Sigmoid colon (tissue), 7 donors: ENCODE measurements around the gene MYL11. TPM values are rescaled to one million over a fixed set of nuclear protein-coding genes. Genes with fewer than 3 reads are reported as not detected.
"Not testable (repeated sequence)": the region's sequence is repeated elsewhere in the genome, so short reads cannot be mapped to it uniquely, and the experiment has no call there.

Source experiments
- DNase-seq: peaks from one replicate; pipeline ENCODE4 v3.0.0-alpha.2; 2019
- H3K27ac ChIP-seq, 4 donors: fragments of 200-600 bp; sonication (generic); one replicate each; pipeline ENCODE4 v1.5.1; 2016 to 2019; ENCODE audit warnings: mild to moderate bottlenecking in 1 of 4
- H3K27me3 ChIP-seq, 3 donors: fragments of 200-600 bp; sonication (generic); one replicate each; pipeline ENCODE4 v1.5.1; 2019; ENCODE audit warnings: mild to moderate bottlenecking in 1 of 3
- H3K36me3 ChIP-seq, 4 donors: fragments of 200-600 bp; sonication (generic); one replicate each; pipeline ENCODE4 v1.5.1; 2016 to 2019
- H3K4me1 ChIP-seq, 4 donors: fragments of 200-600 bp; sonication (generic); one replicate each; pipeline ENCODE4 v1.5.1; 2017 to 2019
- H3K4me3 ChIP-seq, 4 donors: fragments of 200-600 bp; sonication (generic); one replicate each; pipeline ENCODE4 v1.5.1; 2017 to 2019; ENCODE audit warnings: mild to moderate bottlenecking in 2 of 4, moderate library complexity in 1 of 4
- H3K9me3 ChIP-seq, 4 donors: fragments of 200-600 bp in 3 of 4; sonication (generic) in 3 of 4; one replicate each; pipeline versions ENCODE4 v1.5.1 to v1.6.1; 2013 to 2019
- CTCF ChIP-seq, 4 experiments: fragments of 450-650 bp in 3 of 4; fragments of 200-600 bp in 1 of 4; IDR thresholded peaks; one replicate each; pipeline ENCODE4 v1.5.1; 2016 to 2019; ENCODE audit warnings: antibody characterized with exemption in 4 of 4, mild to moderate bottlenecking in 3 of 4, moderate library complexity in 2 of 4
- EP300 ChIP-seq, 4 donors: sonication (generic); formaldehyde crosslinking; IDR thresholded peaks; one replicate each; pipeline ENCODE4 v1.6.1; 2017; ENCODE audit warnings: antibody characterized with exemption in 4 of 4
- POLR2A ChIP-seq, 2 donors: fragments of 450-650 bp; IDR thresholded peaks; one replicate each; pipeline ENCODE4 v1.6.1; 2016; ENCODE audit warnings: antibody characterized with exemption in 2 of 2, mild to moderate bottlenecking in 2 of 2, moderate library complexity in 2 of 2
- POLR2AphosphoS5 ChIP-seq, 4 donors: sonication (generic); formaldehyde crosslinking; IDR thresholded peaks; one replicate each; pipeline ENCODE4 v1.6.1; 2017; ENCODE audit warnings: antibody characterized with exemption in 4 of 4
- WGBS, 2 donors: extraction: QIAGEN DNeasy Blood & Tissue Kit; methylation state at CpG; one replicate each; pipeline ENCODE4 v1.1.7; 2013; 5-methylcytosine and 5-hydroxymethylcytosine counted together
- intact Hi-C: fragments of 100-400 bp; cut with DNase I; formaldehyde crosslinking; loops from one replicate; pipeline ENCODE4 v1.15.1; 2023
- polyA plus RNA-seq, 3 donors: library from polyadenylated mRNA; stranded (reverse); fragments of 200-250 nt; gene quantifications; one replicate each; pipeline ENCODE4 v1.2.3, GENCODE V29; 2013
- total RNA-seq, 4 donors: library from RNA; depleted of rRNA; stranded (reverse); fragments of >200 nt; gene quantifications; one replicate each; pipeline ENCODE4 v1.1.0, GENCODE V29; 2016
- donor health status: healthy with polysubstance abuse.
- donor health status: Bipolar disorder and iron deficiency.
- donor health status: healthy.

MYL11 gene
- not detected for total RNA-seq
- not detected for polyA plus RNA-seq

DNA sequence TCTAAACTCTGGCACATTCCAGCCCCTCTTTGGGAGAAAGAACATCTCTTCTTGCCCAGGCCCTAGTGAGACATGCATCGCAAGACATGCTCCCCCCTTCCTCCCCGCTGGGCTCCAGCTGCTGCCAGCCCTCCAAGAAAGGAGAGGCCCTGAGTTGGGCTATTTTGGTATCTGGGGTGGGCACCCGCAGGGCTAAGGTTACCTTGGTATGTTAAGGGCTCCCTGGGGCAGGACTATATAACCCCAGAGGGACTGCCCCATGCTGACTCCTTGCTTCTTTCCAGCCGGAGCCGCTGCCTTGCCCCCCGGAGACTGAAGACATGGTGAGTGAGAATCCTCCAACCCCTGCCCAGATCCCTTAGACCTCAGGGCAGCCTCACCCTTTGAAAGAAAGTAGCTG, at the start of gene MYL11:
Gene MYL11, plus strand, starts transcription at position 265 of the 400 bp plus-strand sequence. Its CDS starts 56 bp downstream, at position 321.
- intact Hi-C loops = loop anchor here (5.0 to 10.0 kb wide), 2 partner anchors 33 to 280 kb away; partner anchors contain the start of genes TBX6, YPEL3 and ZNF771
- Histone ChIP-seq H3K9me3 (no peaks in the 10 kb centered on the region), H3K27ac (peak within 1 kb of the TSS in 2 of 4 donors; percentile 19 to 98), H3K27me3 (no peaks in the 10 kb centered on the region), H3K4me3 (no peak within 1 kb of the TSS), H3K36me3 (no peaks in the 10 kb centered on the region), H3K4me1 (peaks cover 0 to 28% (median 24%) of the 10 kb centered on the region in 4 donors)
- TF ChIP-seq EP300 (IDR thresholded peaks at IDR 0.05) = no peak
- TF ChIP-seq POLR2AphosphoS5 (IDR thresholded peaks at IDR 0.05) = no peak
- no peak for TF ChIP-seq CTCF (IDR thresholded peaks at IDR 0.05)
- TF ChIP-seq POLR2A (IDR thresholded peaks at IDR 0.05) = no peak
- WGBS, 2 donors = 94 to 95% methylated on average over 6 of the region's 6 CpGs
- DNase-seq = no peak

GRCh38 chr16:30334473-30334989, 40.1 kb upstream of the MYL11 start:
- peak overlapping the region; percentile 69 to 98 (median 72) for H3K4me3 ChIP-seq
- H3K9me3 ChIP-seq, intact Hi-C loops, H3K36me3 ChIP-seq, H3K4me1 ChIP-seq, H3K27me3 ChIP-seq: not testable (repeated sequence)
- peak overlapping the region; percentile 94 to 99 (median 96) for H3K27ac ChIP-seq
- WGBS, 2 donors = 0% methylated on average over 28 of the region's 33 CpGs
- peak; percentile 90 for DNase-seq

DNA sequence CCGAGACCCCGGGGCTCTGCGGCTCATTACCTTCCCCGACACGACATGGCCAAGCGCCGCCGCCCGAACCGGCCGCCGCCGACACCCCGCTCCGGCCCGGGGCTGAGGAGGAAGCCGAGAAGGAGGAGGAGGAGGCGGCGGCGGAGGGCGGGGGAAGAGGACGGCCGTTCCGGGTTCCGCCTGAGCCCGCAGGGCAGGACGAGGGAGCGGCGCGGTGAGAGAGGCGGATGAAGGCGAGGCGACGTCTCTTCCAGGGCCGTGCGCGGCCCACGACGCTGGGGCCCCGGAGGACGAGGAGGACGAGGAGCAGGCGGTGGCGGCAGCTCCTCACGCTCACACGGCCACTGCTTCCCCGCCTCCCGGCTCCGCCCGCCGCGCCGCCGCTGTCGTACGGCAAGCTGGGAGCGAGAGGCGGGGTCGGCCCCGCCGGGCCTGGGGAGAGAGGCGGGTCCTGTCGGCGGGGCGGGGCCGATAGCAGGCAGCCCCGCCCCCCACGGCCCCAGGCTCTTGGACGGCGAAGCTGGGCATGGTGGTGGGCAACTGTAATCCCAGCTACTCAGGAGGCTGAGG, 39.5 kb upstream of the MYL11 start:
- H3K36me3 ChIP-seq, H3K9me3 ChIP-seq, H3K27me3 ChIP-seq, H3K4me1 ChIP-seq: not testable (repeated sequence)
- intact Hi-C loops = loop anchor here (1.0 to 5.0 kb wide), 2 partner anchors 17 to 72 kb away; partner anchors contain the start of gene ZNF771
- Histone ChIP-seq H3K4me3 (peak overlapping the region; percentile 69 to 98 (median 72)), H3K27ac (peak overlapping the region; percentile 94 to 99 (median 96))
- DNase-seq = peak; percentile 92
- WGBS, 2 donors = 0% methylated on average over 70 of the region's 70 CpGs
- TF ChIP-seq POLR2A (IDR thresholded peaks at IDR 0.05) = peak; percentile 63 to 73
- peak; percentile 43 to 83 (median 82) for TF ChIP-seq POLR2AphosphoS5 (IDR thresholded peaks at IDR 0.05)

GRCh38 chr16:30335598-30336474, 38.8 kb upstream of the MYL11 start:
- TF ChIP-seq POLR2A (IDR thresholded peaks at IDR 0.05) (no peak), POLR2AphosphoS5 (IDR thresholded peaks at IDR 0.05) (no peak), CTCF (IDR thresholded peaks at IDR 0.05) (no peak), EP300 (IDR thresholded peaks at IDR 0.05) (no peak)
- 32 to 39% methylated on average over 17 of the region's 17 CpGs for WGBS, 2 donors
- intact Hi-C loops = loop anchor here (1.0 to 5.0 kb wide), 2 partner anchors 16 to 71 kb away; partner anchors contain the start of gene ZNF771
- DNase-seq = peak; percentile 70
- Histone ChIP-seq H3K27ac (peak overlapping the region; percentile 94 to 99 (median 96)), H3K27me3 (no peaks in the 10 kb centered on the region), H3K4me3 (peak overlapping the region; percentile 69 to 98 (median 72)), H3K36me3 (no peaks in the 10 kb centered on the region), H3K9me3 (no peaks in the 10 kb centered on the region), H3K4me1 (peaks cover 0 to 7% (median 6%) of the 10 kb centered on the region in 4 donors)

DNA sequence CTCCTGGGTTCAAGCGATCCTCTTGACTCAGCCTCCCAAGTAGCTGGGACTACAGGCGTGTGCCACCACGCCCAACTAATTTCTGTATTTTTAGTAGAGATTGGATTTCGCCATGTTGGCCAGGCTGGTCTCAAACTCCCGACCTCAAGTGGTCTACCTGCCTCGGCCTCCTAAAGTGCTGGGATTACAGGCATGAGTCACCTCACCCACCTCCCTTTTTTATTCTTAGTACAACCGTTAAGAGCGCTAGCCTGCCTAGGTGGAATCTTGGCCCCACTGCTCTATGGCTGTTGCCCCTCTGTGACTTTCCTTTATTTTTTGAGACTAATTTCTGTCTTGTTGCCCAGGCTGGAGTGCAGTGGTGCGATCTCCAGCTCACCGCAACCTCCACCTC, 36.6 kb upstream of the MYL11 start:
- H3K4me3 ChIP-seq, H3K4me1 ChIP-seq, H3K36me3 ChIP-seq, H3K27me3 ChIP-seq, DNase-seq, H3K27ac ChIP-seq, H3K9me3 ChIP-seq: not testable (repeated sequence)
- intact Hi-C loops = loop anchor here (5.0 kb wide), 1 partner anchor 69 kb away; the partner anchor contains the start of gene ZNF771
- 95 to 96% methylated on average over 10 of the region's 10 CpGs for WGBS, 2 donors

DNA sequence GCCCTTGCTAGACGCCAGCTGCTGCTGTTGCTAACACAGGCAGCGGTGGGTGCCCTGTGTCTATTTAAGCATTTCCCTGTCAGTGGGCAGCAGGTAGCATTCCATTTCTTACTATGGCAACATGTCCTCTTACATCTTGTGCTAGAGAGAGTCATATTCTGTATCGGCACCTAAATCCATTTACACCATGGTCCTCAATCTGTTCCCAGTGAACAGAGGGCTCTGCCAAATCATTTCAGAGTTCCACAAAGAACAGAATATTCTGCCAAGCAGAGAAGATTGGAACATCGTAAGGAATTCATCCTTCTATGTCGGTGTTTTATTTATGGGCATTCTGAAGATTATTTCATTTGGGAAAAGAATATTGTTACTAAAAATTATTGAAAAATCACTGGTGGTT, 35.9 kb upstream of the MYL11 start:
- 90 to 95% methylated on average over 5 of the region's 5 CpGs for WGBS, 2 donors
- H3K4me3 ChIP-seq, H3K4me1 ChIP-seq, H3K27me3 ChIP-seq, H3K9me3 ChIP-seq, H3K27ac ChIP-seq, DNase-seq, H3K36me3 ChIP-seq: not testable (repeated sequence)
- intact Hi-C loops = loop anchor here (5.0 kb wide), 1 partner anchor 69 kb away; the partner anchor contains the start of gene ZNF771
